ENCODE data around the gene C2orf72. TPM values are rescaled to one million over a fixed set of nuclear protein-coding genes. Genes with fewer than 3 reads are reported as not detected.
"Not testable (repeated sequence)": the region's sequence is repeated elsewhere in the genome, so short reads cannot be mapped to it uniquely, and the experiment has no call there.

Gene C2orf72
- total and polyA plus RNA-seq, 2 experiments from 2014 or later, result 5.3 to 5.4 TPM

DNA sequence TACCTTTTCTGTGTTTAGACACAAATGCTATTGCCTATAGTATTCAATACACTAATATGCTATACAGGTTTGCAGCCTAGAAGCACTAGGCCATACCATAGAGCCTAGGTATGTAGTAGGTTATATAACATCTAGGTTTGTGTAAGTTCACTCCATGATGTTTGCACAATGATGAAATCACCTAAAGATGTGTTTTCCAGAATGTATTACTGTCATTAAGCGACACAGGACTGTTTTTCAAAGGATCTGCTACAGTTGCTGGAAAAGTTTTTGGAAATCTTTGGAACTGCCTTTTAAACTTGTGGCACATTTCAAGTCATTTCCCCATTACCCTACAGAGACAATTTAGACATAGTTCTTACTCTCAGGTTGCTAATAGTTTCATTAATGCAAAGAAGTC lies 28.6 kb downstream of the C2orf72 start:
- H3K4me1 ChIP-seq (ENCODE audit: low read depth), result no peaks in the 10 kb centered on the region
- H3K36me3 ChIP-seq, result peaks cover 69% of the 10 kb centered on the region
- H3K4me3 ChIP-seq, result no peak overlapping the region
- H3K27me3 ChIP-seq, result no peaks in the 10 kb centered on the region
- no peak for TF ChIP-seq CTCF (IDR thresholded peaks at IDR 0.05; ENCODE audit: low read depth, low read length)
- H3K9me3 ChIP-seq (ENCODE audit: low read depth), result no peaks in the 10 kb centered on the region
- no peak overlapping the region for H3K27ac ChIP-seq
- DNase-seq (ENCODE audit: low read depth in 1 of 2, low spot score in 1 of 2), result no peak

DNA sequence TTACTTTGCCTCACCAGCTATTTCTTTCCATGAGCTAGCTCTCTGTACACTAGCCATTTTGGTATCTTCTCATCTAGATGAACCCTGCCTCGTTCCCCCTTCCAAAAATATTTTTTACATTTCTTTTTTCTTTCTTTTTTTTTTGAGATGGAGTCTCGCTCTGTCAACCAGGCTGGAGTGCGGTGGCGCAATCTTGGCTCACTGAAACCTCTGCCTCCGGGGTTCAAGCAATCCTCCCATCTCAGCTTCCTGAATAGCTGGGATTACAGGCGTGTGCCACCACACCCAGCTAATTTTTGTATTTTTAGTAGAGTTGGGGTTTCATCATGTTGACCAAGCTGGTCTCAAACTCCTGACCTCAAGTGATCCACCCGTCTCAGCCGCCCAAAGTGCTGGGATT lies 30.2 kb downstream of the C2orf72 start:
- not testable (repeated sequence) for H3K4me1 ChIP-seq (ENCODE audit: low read depth); H3K27ac ChIP-seq; H3K9me3 ChIP-seq (ENCODE audit: low read depth); DNase-seq (ENCODE audit: low read depth in 1 of 2, low spot score in 1 of 2); H3K27me3 ChIP-seq; H3K4me3 ChIP-seq
- peaks cover 69% of the 10 kb centered on the region for H3K36me3 ChIP-seq

- peak in 1 of 2 donors; percentile 50 for DNase-seq (ENCODE audit: low read depth in 1 of 2, low spot score in 1 of 2)
- H3K36me3 ChIP-seq, result peaks cover 66% of the 10 kb centered on the region
These were observed 31.4 kb downstream of the C2orf72 start for GRCh38 chr2:231068525-231069222.

GRCh38 chr2:231069379-231070054 lies 32.2 kb downstream of the C2orf72 start:
- Histone ChIP-seq H3K36me3 (peaks cover 60% of the 10 kb centered on the region), H3K4me3 (no peak overlapping the region), H3K27me3 (no peaks in the 10 kb centered on the region), H3K27ac (no peak overlapping the region), H3K9me3 (ENCODE audit: low read depth) (no peaks in the 10 kb centered on the region), H3K4me1 (ENCODE audit: low read depth) (no peaks in the 10 kb centered on the region)
- TF ChIP-seq CTCF (IDR thresholded peaks at IDR 0.05; ENCODE audit: low read depth, low read length), result no peak
- DNase-seq (ENCODE audit: low read depth in 1 of 2, low spot score in 1 of 2), result peak; percentile 18 to 84

More at GRCh38 chr2:231068525-231069222, 31.4 kb downstream of the C2orf72 start:
- no peaks in the 10 kb centered on the region for H3K9me3 ChIP-seq (ENCODE audit: low read depth)
- no peak overlapping the region for H3K4me3 ChIP-seq
- no peaks in the 10 kb centered on the region for H3K4me1 ChIP-seq (ENCODE audit: low read depth)
- no peak overlapping the region for H3K27ac ChIP-seq
- no peaks in the 10 kb centered on the region for H3K27me3 ChIP-seq
- no peak for TF ChIP-seq CTCF (IDR thresholded peaks at IDR 0.05; ENCODE audit: low read depth, low read length)

- H3K36me3 ChIP-seq, result peaks cover 71% of the 10 kb centered on the region
- DNase-seq (ENCODE audit: low read depth in 1 of 2, low spot score in 1 of 2), result no peak
- TF ChIP-seq CTCF (IDR thresholded peaks at IDR 0.05; ENCODE audit: low read depth, low read length), result no peak
- H3K9me3 ChIP-seq (ENCODE audit: low read depth), result no peaks in the 10 kb centered on the region
- H3K4me1 ChIP-seq (ENCODE audit: low read depth), result peaks cover 9% of the 10 kb centered on the region
- H3K27me3 ChIP-seq, result no peaks in the 10 kb centered on the region
- H3K4me3 ChIP-seq, result no peak overlapping the region
- H3K27ac ChIP-seq, result no peak overlapping the region
These were observed 47.2 kb downstream of the C2orf72 start for GRCh38 chr2:231084565-231084964.

GRCh38 chr2:231088754-231089153 lies 51.4 kb downstream of the C2orf72 start:
- Histone ChIP-seq H3K4me3 (no peak overlapping the region), H3K27ac (peak overlapping the region; percentile 55), H3K9me3 (ENCODE audit: low read depth) (no peaks in the 10 kb centered on the region), H3K27me3 (no peaks in the 10 kb centered on the region), H3K36me3 (peaks cover 40% of the 10 kb centered on the region), H3K4me1 (ENCODE audit: low read depth) (peaks cover 9% of the 10 kb centered on the region)
- no peak for DNase-seq (ENCODE audit: low read depth in 1 of 2, low spot score in 1 of 2)
- no peak for TF ChIP-seq CTCF (IDR thresholded peaks at IDR 0.05; ENCODE audit: low read depth, low read length)

Measured in cardiac muscle cell (in vitro differentiated cells and primary cell).